A549 (cell line): ENCODE data around the gene TRMT2B. TPM values are rescaled to one million over a fixed set of nuclear protein-coding genes. Genes with fewer than 3 reads are reported as not detected.
"Not testable (repeated sequence)": the region's sequence is repeated elsewhere in the genome, so short reads cannot be mapped to it uniquely, and the experiment has no call there.

Experiments used
- ATAC-seq, 2 experiments: fragments of 200-7000 bp in 1 of 2; fragments of >200 bp in 1 of 2; cut with Nextera tagmentation in 1 of 2; cut with Tn5 transposase in 1 of 2; 3 replicates each; pipeline versions ENCODE4 v1.8.0 to v1.9.1; 2018 to 2020; ENCODE audit warnings: mild to moderate bottlenecking in 1 of 2, moderate library complexity in 1 of 2
- CTCF ChIA-PET: fragments of 300-600 bp; sonication (Branson Sonifier 250); formaldehyde crosslinking; extraction: SDS; loops from one replicate; lab custom pipeline; 2021; ENCODE audit warnings: antibody characterized with exemption, inconsistent platforms; lab: Yijun Ruan, JAX
- POLR2A ChIA-PET: fragments of 350-600 bp; formaldehyde crosslinking; extraction: SDS; loops from one replicate; lab custom pipeline; 2021; ENCODE audit warnings: antibody characterized with exemption, inconsistent platforms; lab: Yijun Ruan, JAX
- DNase-seq, 2 experiments: peaks; one replicate each; pipeline versions ENCODE4 v3.0.0 to v3.0.0-alpha.2; 2011 to 2016; ENCODE audit warnings: low read depth in 1 of 2, low spot score in 1 of 2
- FAIRE-seq: peaks from 2 replicates; lab custom pipeline; 2011; peaks lifted over from hg19 to GRCh38; lab: Jason Lieb, UNC
- H3K27ac ChIP-seq, 2 experiments: fragments of >200 bp; sonication (Bioruptor Twin); formaldehyde crosslinking; 3 replicates each; pipeline ENCODE4 v1.5.1; 2016 to 2017
- H3K4me1 ChIP-seq: fragments of >200 bp; sonication (Bioruptor Twin); formaldehyde crosslinking; 3 replicates; pipeline ENCODE4 v1.6.1; 2016
- H3K4me2 ChIP-seq: fragments of >200 bp; sonication (Bioruptor Twin); formaldehyde crosslinking; 3 replicates; pipeline ENCODE4 v1.6.1; 2016
- H3K4me3 ChIP-seq: fragments of >200 bp; sonication (Bioruptor Twin); formaldehyde crosslinking; 3 replicates; pipeline ENCODE4 v1.5.1; 2016
- H3K9me3 ChIP-seq: fragments of >200 bp; sonication (Bioruptor Twin); formaldehyde crosslinking; 3 replicates; pipeline ENCODE4 v1.6.1; 2016
- HOXB5 ChIP-seq: fragments of 250-450 bp; sonication (Bioruptor Pico); IDR thresholded peaks from 2 replicates; pipeline ENCODE4 v1.5.0; 2020; ENCODE audit warnings: mild to moderate bottlenecking, moderate library complexity
- JUN ChIP-seq, 2 experiments: fragments of >200 bp; sonication (Bioruptor Twin); formaldehyde crosslinking; IDR thresholded peaks; 2 replicates in 1 of 2; 3 replicates in 1 of 2; pipeline ENCODE4 v1.6.1; 2016 to 2017
- RAD21 ChIP-seq, 2 experiments: fragments of >200 bp in 1 of 2; sonication (Bioruptor Twin) in 1 of 2; formaldehyde crosslinking in 1 of 2; IDR thresholded peaks in 1 of 2; conservative IDR thresholded peaks in 1 of 2; 2 replicates in 1 of 2; 3 replicates in 1 of 2; pipeline ENCODE4 v1.6.1; 2012 to 2018; ENCODE audit warnings: inconsistent platforms in 1 of 2
- RARB ChIP-seq: fragments of 250-450 bp; sonication (Bioruptor Pico); IDR thresholded peaks from 2 replicates; pipeline ENCODE4 v1.8.0; 2021; ENCODE audit warnings: mild to moderate bottlenecking, moderate library complexity
- RFX5 ChIP-seq: fragments of 450-650 bp; IDR thresholded peaks from 2 replicates; pipeline ENCODE4 v1.7.1; 2014; ENCODE audit warnings: antibody characterized with exemption, mild to moderate bottlenecking, moderate library complexity
- ZFP36 ChIP-seq: fragments of 450-650 bp; IDR thresholded peaks from 2 replicates; pipeline ENCODE4 v1.6.1; 2014; ENCODE audit warnings: borderline replicate concordance; ENCODE audit not compliant: partially characterized antibody
- WGBS: methylation state at CpG from one replicate; pipeline ENCODE4 v1.1.6; 2017; ENCODE audit errors: missing lambda C conversion rate; 5-methylcytosine and 5-hydroxymethylcytosine counted together
- polyA plus RNA-seq, 4 experiments: library from polyadenylated mRNA; depleted of rRNA in 3 of 4; stranded (reverse); fragments of >200 nt; fragmentation: RNase III in 1 of 4; extraction: RNeasy Plus Mini Kit Qiagen cat#74134 plus additional on column Dnase treatment in 1 of 4; gene quantifications; 2 replicates in 3 of 4; 3 replicates in 1 of 4; pipeline ENCODE4 v1.2.3, GENCODE V29; 2011 to 2017
- TF ChIP-seq, protein P1 (sequence below): fragments of 250-450 bp; sonication (Bioruptor Pico); IDR thresholded peaks from 2 replicates; pipeline ENCODE4 v1.5.0; 2021; ENCODE audit warnings: mild to moderate bottlenecking, moderate library complexity, borderline replicate concordance
- TF ChIP-seq, protein P2 (sequence below): IDR thresholded peaks from 2 replicates; pipeline ENCODE4 v1.6.1; 2012
- TF ChIP-seq, protein P3 (sequence below): fragments of >200 bp; sonication (Bioruptor Twin); formaldehyde crosslinking; IDR thresholded peaks from 2 replicates; pipeline ENCODE4 v1.6.1; 2016
- TF ChIP-seq, protein P4 (sequence below): fragments of 450-650 bp; IDR thresholded peaks from 2 replicates; pipeline ENCODE4 v1.6.1; 2014; ENCODE audit warnings: antibody characterized with exemption
- TF ChIP-seq, protein P5 (sequence below): fragments of >200 bp; sonication (Bioruptor Twin); formaldehyde crosslinking; IDR thresholded peaks from 3 replicates; pipeline ENCODE4 v1.5.1; 2016
- TF ChIP-seq, protein P6 (sequence below): fragments of 200-600 bp; sonication (generic); IDR thresholded peaks from 2 replicates; pipeline ENCODE4 v1.6.1; 2016; ENCODE audit warnings: antibody characterized with exemption, mild to moderate bottlenecking, moderate library complexity
- TF ChIP-seq, protein P7 (sequence below): IDR thresholded peaks from 2 replicates; pipeline ENCODE4 v1.6.1; 2012

The TRMT2B gene
- polyA plus RNA-seq, 2 of the 4 experiments (the other 2 are of a cell fraction): 14.2 to 29.1 TPM

DNA sequence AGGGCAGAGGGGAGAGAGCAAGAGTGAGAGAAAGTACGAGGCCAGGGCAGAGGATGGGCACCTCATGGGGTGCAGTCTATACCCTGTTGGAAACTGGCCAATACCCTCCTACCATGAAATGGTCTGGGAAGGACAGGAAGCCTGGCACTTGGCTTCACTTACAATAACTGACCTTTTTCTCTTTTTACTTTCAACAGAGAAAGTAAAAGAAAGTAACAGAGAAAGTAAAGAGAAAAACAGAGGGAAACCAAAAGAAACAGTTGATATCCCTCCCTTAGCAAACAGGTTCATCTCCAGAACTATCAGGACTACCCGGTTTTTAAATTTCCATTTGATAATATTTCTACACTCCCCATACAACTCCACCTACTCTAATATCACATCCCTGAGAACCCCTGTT lies 61.8 kb downstream of the TRMT2B start (continued):
- TF ChIP-seq, protein P1, sequence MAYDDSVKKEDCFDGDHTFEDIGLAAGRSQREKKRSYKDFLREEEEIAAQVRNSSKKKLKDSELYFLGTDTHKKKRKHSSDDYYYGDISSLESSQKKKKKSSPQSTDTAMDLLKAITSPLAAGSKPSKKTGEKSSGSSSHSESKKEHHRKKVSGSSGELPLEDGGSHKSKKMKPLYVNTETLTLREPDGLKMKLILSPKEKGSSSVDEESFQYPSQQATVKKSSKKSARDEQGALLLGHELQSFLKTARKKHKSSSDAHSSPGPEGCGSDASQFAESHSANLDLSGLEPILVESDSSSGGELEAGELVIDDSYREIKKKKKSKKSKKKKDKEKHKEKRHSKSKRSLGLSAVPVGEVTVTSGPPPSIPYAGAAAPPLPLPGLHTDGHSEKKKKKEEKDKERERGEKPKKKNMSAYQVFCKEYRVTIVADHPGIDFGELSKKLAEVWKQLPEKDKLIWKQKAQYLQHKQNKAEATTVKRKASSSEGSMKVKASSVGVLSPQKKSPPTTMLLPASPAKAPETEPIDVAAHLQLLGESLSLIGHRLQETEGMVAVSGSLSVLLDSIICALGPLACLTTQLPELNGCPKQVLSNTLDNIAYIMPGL (CRISPR knock-in tag): no peak
- TF ChIP-seq HOXB5 (CRISPR knock-in tag): no peak
- TF ChIP-seq, protein P2, sequence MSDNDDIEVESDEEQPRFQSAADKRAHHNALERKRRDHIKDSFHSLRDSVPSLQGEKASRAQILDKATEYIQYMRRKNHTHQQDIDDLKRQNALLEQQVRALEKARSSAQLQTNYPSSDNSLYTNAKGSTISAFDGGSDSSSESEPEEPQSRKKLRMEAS: no peak
- TF ChIP-seq, protein P3, sequence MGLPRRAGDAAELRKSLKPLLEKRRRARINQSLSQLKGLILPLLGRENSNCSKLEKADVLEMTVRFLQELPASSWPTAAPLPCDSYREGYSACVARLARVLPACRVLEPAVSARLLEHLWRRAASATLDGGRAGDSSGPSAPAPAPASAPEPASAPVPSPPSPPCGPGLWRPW: no peak
- TF ChIP-seq ZFP36: no peak
- TF ChIP-seq RARB (CRISPR knock-in tag): no peak
- TF ChIP-seq RAD21 (conservative IDR thresholded peaks at IDR 0.05 in 1 of 2, IDR thresholded peaks at IDR 0.05 in 1 of 2): no peak
- TF ChIP-seq, protein P4, sequence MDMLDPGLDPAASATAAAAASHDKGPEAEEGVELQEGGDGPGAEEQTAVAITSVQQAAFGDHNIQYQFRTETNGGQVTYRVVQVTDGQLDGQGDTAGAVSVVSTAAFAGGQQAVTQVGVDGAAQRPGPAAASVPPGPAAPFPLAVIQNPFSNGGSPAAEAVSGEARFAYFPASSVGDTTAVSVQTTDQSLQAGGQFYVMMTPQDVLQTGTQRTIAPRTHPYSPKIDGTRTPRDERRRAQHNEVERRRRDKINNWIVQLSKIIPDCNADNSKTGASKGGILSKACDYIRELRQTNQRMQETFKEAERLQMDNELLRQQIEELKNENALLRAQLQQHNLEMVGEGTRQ: no peak
- TF ChIP-seq, all 56 proteins: peak for 0

DNA sequence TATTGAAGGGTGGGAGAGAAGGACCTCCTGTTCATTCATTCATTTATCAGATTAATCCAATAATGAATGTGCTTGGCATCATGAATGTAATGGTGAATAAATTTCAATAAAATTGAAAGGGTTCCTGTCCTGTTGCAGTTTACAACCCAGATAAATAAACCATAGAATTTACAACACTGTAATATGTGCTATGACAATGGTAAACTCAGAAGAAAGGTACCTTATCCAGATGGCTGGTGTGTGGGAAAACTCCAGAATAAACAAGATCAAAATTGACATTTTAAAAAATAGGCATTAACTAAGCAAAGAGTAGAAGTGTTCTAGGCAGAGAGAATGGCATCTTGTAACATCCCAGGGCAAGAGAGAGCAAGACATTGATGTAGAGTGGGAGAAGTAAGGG lies 67.1 kb downstream of the TRMT2B start:
- FAIRE-seq (peak; percentile 77), DNase-seq (no peak), ATAC-seq (no peak)
- Histone ChIP-seq H3K9me3 (no peaks in the 10 kb centered on the region), H3K4me2 (no peak overlapping the region), H3K4me3 (no peak overlapping the region), H3K27ac (no peak overlapping the region), H3K4me1 (peaks cover 22% of the 10 kb centered on the region)
- TF ChIP-seq RFX5 (no peak), JUN (IDR thresholded peaks at IDR 0.05) (no peak)
- TF ChIP-seq, protein P5, sequence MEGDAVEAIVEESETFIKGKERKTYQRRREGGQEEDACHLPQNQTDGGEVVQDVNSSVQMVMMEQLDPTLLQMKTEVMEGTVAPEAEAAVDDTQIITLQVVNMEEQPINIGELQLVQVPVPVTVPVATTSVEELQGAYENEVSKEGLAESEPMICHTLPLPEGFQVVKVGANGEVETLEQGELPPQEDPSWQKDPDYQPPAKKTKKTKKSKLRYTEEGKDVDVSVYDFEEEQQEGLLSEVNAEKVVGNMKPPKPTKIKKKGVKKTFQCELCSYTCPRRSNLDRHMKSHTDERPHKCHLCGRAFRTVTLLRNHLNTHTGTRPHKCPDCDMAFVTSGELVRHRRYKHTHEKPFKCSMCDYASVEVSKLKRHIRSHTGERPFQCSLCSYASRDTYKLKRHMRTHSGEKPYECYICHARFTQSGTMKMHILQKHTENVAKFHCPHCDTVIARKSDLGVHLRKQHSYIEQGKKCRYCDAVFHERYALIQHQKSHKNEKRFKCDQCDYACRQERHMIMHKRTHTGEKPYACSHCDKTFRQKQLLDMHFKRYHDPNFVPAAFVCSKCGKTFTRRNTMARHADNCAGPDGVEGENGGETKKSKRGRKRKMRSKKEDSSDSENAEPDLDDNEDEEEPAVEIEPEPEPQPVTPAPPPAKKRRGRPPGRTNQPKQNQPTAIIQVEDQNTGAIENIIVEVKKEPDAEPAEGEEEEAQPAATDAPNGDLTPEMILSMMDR: no peak
- TF ChIP-seq, protein P6, sequence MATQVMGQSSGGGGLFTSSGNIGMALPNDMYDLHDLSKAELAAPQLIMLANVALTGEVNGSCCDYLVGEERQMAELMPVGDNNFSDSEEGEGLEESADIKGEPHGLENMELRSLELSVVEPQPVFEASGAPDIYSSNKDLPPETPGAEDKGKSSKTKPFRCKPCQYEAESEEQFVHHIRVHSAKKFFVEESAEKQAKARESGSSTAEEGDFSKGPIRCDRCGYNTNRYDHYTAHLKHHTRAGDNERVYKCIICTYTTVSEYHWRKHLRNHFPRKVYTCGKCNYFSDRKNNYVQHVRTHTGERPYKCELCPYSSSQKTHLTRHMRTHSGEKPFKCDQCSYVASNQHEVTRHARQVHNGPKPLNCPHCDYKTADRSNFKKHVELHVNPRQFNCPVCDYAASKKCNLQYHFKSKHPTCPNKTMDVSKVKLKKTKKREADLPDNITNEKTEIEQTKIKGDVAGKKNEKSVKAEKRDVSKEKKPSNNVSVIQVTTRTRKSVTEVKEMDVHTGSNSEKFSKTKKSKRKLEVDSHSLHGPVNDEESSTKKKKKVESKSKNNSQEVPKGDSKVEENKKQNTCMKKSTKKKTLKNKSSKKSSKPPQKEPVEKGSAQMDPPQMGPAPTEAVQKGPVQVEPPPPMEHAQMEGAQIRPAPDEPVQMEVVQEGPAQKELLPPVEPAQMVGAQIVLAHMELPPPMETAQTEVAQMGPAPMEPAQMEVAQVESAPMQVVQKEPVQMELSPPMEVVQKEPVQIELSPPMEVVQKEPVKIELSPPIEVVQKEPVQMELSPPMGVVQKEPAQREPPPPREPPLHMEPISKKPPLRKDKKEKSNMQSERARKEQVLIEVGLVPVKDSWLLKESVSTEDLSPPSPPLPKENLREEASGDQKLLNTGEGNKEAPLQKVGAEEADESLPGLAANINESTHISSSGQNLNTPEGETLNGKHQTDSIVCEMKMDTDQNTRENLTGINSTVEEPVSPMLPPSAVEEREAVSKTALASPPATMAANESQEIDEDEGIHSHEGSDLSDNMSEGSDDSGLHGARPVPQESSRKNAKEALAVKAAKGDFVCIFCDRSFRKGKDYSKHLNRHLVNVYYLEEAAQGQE: no peak
- TF ChIP-seq, protein P7, sequence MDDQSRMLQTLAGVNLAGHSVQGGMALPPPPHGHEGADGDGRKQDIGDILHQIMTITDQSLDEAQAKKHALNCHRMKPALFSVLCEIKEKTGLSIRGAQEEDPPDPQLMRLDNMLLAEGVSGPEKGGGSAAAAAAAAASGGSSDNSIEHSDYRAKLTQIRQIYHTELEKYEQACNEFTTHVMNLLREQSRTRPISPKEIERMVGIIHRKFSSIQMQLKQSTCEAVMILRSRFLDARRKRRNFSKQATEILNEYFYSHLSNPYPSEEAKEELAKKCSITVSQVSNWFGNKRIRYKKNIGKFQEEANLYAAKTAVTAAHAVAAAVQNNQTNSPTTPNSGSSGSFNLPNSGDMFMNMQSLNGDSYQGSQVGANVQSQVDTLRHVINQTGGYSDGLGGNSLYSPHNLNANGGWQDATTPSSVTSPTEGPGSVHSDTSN: no peak
- ChIA-PET CTCF (no interaction called here), POLR2A (no interaction called here)

DNA sequence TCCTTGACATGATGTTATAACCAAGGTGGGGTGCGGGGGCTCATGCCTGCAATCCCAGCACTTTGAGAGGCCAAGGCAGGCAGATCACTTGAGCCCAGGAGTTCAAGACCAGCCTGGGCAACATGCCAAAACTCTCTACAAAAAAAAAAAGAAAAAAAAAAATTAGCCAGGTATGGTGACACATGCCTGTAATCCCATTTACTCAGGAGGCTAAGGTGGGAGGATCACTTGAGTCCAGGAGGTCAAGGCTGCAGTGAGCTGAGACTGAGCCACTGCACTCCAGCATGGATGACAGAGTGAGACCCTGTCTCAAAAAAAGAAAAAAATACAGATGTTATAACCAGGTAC lies 70.4 kb downstream of the TRMT2B start:
- CTCF ChIA-PET, H3K9me3 ChIP-seq, DNase-seq, FAIRE-seq, ATAC-seq, H3K4me3 ChIP-seq, POLR2A ChIA-PET: not testable (repeated sequence)
- H3K27ac ChIP-seq: peak overlapping the region; percentile 79 to 89
- H3K4me2 ChIP-seq: peak overlapping the region; percentile 52
- peaks cover 30% of the 10 kb centered on the region for H3K4me1 ChIP-seq
- 86% methylated on average over 1 of the region's 1 CpG for WGBS
